NK-92 (cell line): ENCODE data around the gene USF3.

Experiments used
- DNase-seq: peaks from one replicate; lab custom pipeline; 2025; ENCODE audit not compliant: unreplicated experiment; lab: John Stamatoyannopoulos, UW

The USF3 gene, protein sequence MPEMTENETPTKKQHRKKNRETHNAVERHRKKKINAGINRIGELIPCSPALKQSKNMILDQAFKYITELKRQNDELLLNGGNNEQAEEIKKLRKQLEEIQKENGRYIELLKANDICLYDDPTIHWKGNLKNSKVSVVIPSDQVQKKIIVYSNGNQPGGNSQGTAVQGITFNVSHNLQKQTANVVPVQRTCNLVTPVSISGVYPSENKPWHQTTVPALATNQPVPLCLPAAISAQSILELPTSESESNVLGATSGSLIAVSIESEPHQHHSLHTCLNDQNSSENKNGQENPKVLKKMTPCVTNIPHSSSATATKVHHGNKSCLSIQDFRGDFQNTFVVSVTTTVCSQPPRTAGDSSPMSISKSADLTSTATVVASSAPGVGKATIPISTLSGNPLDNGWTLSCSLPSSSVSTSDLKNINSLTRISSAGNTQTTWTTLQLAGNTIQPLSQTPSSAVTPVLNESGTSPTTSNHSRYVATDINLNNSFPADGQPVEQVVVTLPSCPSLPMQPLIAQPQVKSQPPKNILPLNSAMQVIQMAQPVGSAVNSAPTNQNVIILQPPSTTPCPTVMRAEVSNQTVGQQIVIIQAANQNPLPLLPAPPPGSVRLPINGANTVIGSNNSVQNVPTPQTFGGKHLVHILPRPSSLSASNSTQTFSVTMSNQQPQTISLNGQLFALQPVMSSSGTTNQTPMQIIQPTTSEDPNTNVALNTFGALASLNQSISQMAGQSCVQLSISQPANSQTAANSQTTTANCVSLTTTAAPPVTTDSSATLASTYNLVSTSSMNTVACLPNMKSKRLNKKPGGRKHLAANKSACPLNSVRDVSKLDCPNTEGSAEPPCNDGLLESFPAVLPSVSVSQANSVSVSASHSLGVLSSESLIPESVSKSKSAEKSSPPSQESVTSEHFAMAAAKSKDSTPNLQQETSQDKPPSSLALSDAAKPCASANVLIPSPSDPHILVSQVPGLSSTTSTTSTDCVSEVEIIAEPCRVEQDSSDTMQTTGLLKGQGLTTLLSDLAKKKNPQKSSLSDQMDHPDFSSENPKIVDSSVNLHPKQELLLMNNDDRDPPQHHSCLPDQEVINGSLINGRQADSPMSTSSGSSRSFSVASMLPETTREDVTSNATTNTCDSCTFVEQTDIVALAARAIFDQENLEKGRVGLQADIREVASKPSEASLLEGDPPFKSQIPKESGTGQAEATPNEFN (N-terminal part only)

DNA sequence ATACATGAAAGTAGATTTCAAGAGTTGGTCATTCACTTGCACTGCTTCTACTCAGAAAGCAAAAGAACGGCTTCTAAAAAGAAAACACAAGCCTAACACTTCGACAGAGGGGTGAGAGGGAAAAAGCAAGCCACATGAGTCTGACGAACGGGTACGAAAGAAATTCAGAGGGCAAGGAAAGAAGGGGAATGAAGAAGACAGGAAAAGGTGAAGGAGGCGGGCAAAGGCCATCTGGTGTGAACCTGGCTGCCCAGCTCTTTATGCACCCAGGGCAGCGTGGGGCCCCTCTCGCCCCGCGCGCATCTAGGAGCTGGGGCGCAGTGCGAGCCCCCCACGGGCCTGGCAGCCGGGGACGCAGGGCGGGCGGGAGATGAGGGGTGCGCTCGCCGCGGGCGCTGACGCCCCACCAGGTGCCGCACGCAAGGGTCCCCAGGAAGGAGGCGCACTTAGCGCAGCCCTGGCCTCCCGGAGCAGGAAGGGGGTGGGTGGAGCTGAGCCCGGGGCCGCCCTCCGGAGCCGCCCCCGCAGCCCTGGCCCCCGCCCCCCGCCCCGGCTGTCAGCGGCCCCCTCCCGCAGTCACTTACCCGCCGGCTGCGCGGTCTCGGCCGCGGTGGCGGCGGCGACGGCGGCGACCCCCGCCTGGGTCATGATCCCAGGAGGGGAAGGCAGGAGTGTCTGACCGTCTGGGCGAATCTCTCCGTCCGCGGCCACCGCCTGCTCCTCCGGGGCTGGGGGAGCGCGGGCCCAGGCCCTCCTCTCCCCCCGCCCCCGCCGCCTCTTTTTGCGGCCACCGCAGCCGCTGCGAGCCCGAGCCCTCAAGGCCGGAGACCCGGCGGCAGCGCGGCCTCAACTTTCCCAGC, at the start of gene USF3:
TSS of gene USF3 (minus strand) at position 857 of the 860 bp plus-strand sequence. CDS start 21,764 bp downstream, outside the sequence.
- peak; percentile 50 for DNase-seq

DNA sequence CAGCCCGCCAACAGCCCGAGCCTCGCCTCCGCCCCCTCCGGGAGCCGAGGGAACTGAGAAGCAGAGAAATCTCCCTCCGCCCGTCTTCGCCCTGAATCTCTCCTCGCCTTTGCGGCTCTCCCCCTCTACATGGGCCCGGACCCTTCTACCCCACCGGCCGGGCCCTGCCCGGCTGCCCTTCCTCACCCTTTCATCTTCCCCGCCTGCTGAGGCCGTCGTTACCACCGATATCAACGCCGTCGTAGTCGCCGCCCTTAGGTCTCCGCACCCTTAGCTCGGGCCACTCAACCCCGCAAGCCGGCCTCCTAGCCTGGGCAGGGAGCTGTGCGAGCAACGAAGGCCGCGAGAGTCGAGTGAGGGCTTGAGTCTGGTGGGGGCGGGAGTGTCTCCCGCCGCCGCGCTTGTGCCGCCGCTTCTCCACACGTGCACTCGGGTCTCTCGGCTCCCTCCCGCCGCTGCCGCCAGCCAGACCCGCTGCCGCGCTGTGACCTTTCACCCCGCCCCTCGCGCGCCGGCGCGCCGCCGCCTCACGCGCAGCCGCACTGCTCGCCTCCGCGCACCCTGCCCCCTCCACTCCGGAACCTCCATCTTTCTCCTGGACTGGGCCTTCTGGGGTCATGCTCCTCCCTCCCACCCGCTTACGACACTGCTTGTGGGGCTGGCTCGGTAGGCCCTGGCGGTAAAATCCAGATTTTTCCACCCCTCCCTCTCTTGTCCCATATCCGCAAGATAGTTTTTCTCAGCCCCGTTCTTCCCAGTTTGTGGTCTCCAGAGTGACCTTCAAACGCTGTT, 49.5 kb upstream of the USF3 start, which contains the start of gene NAA50:
TSS of gene NAA50 (minus strand) at position 494 of the 792 bp plus-strand sequence. CDS start at position 194, 300 bp downstream.
- peak; percentile 60 for DNase-seq

DNA sequence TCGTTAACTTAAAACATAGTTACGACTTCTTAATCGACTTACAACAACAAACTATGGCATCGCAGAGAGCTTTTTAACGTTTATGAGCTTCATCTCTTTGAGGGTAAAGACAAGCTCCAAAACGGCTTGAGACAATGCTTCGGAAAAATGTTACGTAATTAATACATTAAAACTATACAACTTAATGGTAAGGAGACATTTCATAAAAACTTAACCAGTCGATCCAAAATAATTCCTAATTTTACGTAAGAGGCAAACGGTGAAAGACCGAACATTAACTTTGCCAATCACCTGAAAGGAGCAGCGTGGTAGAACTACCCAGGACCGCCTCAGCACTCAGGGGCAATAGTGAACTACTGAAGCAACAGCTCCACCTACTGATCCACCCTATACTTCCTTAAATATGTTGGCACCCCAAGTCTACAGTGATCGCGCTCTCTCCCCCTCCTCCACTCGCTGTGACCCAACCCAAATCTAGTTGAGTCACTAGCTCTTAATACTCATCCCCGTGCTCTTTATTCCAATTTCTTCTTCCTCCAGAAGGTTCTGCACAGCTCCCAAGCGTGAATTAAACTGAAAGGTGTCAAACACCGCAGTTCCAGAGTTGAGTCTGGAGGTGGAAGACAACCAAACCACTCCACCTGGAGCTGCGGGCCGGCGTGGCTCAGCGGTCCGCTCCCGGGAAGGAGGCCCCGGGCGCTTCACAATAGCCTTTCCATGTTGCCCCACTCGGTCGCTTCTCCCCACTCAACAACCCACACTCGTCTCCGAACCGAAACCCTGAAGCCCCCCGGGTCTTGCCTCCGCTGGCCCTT, 48.7 kb upstream of the USF3 start:
- peak; percentile 19 for DNase-seq

DNA sequence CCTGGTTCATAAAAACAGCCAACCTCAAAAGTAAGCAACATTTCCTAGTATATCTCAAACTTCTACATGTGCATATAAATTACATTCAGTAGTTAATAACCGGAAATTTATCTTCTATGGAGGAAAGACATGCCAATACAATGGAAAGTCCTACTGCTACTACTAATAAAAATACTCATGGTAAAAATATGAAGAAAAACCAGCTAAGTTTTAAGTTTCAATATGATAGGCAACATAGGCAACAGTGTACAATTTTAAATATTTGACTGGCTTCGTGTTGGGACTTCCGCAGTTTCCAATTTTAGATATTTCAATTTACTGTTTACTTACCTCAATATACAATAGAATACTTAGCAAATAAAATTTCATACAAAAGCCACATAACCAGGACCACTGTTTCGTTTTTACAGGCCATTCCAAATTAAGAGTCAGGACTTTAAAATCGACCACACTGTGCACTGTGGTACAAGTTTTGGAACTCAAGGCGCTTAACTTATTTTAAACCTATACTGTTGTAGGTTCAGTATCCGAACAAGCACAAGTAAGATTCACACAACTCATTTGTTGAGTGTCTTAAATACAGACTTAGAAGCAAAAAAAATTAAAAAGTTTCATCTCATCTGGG, 46.7 kb upstream of the USF3 start:
- no peak for DNase-seq

- DNase-seq: no peak
Measured at GRCh38 chr3:113741620-113742019, 45.2 kb upstream of the USF3 start.

- DNase-seq: no peak
Measured at GRCh38 chr3:113741086-113741485, 44.6 kb upstream of the USF3 start.

- no peak for DNase-seq
Measured at GRCh38 chr3:113736548-113737089, 40.2 kb upstream of the USF3 start.

DNA sequence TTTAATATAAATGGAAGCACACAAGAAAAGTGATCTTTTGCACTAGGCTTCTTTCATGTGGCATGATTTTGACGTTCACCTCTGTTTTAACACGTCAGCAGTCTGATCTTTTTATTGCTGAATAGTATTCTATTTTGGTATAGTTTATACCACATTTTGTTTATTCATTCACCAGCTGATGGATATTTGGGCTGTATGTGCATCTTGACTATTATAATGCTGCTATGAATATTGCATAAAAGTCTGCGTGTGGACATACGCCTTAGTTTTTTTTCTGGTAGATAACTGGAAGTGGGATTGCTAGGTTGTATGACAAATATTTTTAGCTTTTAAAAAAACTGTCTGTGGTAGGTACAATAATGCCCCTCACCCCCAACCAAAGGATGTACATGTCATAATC, 35.3 kb upstream of the USF3 start:
- no peak for DNase-seq

- DNase-seq: no peak
Measured at GRCh38 chr3:113730550-113730949, 34.1 kb upstream of the USF3 start.

GRCh38 chr3:113728661-113729060, 32.2 kb upstream of the USF3 start:
- no peak for DNase-seq

DNA sequence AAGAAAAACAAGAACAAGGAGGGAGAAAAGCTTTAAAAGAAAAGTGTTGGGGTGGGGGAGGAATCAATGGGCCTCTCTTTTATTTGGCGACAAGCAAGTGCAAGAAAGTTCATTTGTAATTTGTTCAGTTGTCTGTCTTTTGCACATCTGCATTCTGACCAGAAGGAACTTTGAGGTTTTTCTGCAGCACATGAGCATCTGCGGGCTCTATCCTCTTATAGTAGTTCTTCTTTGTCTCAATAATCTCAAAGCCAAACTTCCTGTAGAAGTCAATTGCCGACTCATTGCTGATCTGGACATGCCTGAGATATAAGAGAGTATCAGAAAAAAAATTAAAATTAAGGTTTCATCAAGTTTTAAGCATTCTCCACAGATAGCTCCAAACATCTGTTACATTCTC, 25.2 kb upstream of the USF3 start:
- no peak for DNase-seq

GRCh38 chr3:113719758-113720157, 23.3 kb upstream of the USF3 start:
- no peak for DNase-seq

DNA sequence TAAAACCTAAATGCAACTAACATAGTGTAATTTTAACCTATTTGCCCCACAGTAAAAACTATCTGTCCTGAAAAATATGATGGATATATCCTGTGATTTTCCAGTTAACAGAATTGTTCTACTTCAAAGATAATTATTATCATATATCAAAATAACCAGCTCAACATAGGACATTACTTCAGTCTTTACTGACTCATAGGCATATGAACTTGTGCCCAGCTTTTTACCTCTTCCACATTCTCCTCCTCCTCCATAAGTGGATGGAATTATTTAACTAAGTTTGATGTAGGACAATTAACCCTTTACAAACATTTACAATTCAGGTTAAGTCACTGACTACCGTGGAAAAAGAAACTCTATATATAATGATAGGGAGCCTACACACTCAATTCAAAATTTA, 22.9 kb upstream of the USF3 start:
- no peak for DNase-seq

GRCh38 chr3:113717818-113718217, 21.4 kb upstream of the USF3 start:
- DNase-seq: no peak

DNA sequence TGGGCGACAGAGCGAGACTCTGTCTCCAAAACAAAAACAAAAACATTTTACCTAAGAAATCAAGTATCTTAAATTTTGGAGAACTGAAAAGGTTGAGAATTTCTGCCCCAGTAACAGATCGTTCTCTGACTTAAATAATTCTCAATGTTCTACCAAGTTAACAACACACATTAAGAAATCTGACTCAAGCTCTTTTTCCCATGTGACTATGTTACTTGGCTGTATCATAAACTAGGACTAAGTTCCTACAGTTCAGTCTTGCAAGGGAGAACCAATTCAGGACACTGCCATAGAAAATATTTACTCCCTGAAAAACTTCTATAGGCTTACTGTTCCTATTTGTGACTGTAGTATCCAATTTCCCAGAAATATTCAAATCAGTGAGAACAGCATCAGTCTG, 20.9 kb upstream of the USF3 start:
- no peak for DNase-seq

DNA sequence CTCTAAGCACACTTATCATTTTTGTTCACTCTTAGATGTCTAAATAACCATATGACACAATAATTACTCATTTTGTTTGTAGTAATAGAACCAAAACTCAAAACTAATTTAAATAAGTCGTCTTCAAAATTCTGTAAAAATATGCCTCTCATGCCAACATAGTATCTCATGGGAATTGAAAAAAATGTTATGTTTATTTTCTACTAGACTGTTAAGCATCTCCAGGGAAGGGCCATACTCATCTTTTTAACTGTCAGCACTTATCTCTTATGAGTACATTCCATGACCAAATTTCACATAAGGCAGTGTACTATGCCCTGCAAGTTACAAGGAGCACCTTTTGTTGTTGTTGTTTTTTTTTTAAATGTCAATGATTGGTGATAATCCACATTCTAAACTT, 18.3 kb upstream of the USF3 start:
- no peak for DNase-seq

DNA sequence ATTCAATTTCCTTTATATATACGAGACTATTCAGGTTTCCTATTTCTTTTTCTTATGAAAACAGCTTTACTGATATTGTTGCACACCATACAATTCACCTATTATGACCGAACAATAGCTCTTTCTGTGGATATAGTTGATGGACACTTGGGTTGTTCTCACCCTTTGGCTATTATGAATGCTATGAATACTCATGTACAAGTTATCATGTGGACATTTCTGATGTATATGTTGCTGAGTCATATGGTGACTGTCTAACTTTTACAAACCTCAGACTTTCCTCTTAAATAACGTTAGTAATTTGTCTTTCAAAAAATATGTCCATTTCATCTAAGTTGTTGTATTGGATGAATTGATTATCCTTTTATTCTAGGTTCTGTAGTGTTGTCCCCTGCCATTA, 15.7 kb upstream of the USF3 start:
- DNase-seq: no peak

DNA sequence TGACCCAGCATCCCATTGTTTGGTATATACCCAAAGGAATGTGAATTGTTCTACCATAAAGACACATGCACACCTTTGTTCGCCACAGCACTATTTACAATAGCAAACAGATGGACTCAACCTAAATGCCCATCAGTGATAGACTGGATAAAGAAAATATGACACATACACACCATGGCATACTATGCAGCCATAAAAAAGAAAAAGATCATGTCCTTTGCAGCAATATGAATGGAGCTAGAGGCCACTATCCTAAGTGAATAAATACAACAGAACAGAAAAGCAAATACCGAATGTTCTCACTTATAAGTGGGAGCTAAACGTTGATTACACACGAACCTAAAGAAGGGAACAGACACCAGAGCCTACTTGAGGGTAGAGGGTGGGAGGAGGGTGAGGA, 11.4 kb upstream of the USF3 start:
- no peak for DNase-seq
